Sigmoid colon (tissue), 7 donors: Measurements from ENCODE around the gene WDR31. TPM values are rescaled to one million over a fixed set of nuclear protein-coding genes. Genes with fewer than 3 reads are reported as not detected.

Source experiments
- DNase-seq: peaks from one replicate; pipeline ENCODE4 v3.0.0-alpha.2; 2019
- H3K27ac ChIP-seq, 4 donors: fragments of 200-600 bp; sonication (generic); one replicate each; pipeline ENCODE4 v1.5.1; 2016 to 2019; ENCODE audit warnings: mild to moderate bottlenecking in 1 of 4
- H3K27me3 ChIP-seq, 3 donors: fragments of 200-600 bp; sonication (generic); one replicate each; pipeline ENCODE4 v1.5.1; 2019; ENCODE audit warnings: mild to moderate bottlenecking in 1 of 3
- H3K36me3 ChIP-seq, 4 donors: fragments of 200-600 bp; sonication (generic); one replicate each; pipeline ENCODE4 v1.5.1; 2016 to 2019
- H3K4me1 ChIP-seq, 4 donors: fragments of 200-600 bp; sonication (generic); one replicate each; pipeline ENCODE4 v1.5.1; 2017 to 2019
- H3K4me3 ChIP-seq, 4 donors: fragments of 200-600 bp; sonication (generic); one replicate each; pipeline ENCODE4 v1.5.1; 2017 to 2019; ENCODE audit warnings: mild to moderate bottlenecking in 2 of 4, moderate library complexity in 1 of 4
- H3K9me3 ChIP-seq, 4 donors: fragments of 200-600 bp in 3 of 4; sonication (generic) in 3 of 4; one replicate each; pipeline versions ENCODE4 v1.5.1 to v1.6.1; 2013 to 2019
- CTCF ChIP-seq, 4 experiments: fragments of 450-650 bp in 3 of 4; fragments of 200-600 bp in 1 of 4; IDR thresholded peaks; one replicate each; pipeline ENCODE4 v1.5.1; 2016 to 2019; ENCODE audit warnings: antibody characterized with exemption in 4 of 4, mild to moderate bottlenecking in 3 of 4, moderate library complexity in 2 of 4
- EP300 ChIP-seq, 4 donors: sonication (generic); formaldehyde crosslinking; IDR thresholded peaks; one replicate each; pipeline ENCODE4 v1.6.1; 2017; ENCODE audit warnings: antibody characterized with exemption in 4 of 4
- POLR2A ChIP-seq, 2 donors: fragments of 450-650 bp; IDR thresholded peaks; one replicate each; pipeline ENCODE4 v1.6.1; 2016; ENCODE audit warnings: antibody characterized with exemption in 2 of 2, mild to moderate bottlenecking in 2 of 2, moderate library complexity in 2 of 2
- POLR2AphosphoS5 ChIP-seq, 4 donors: sonication (generic); formaldehyde crosslinking; IDR thresholded peaks; one replicate each; pipeline ENCODE4 v1.6.1; 2017; ENCODE audit warnings: antibody characterized with exemption in 4 of 4
- WGBS, 2 donors: extraction: QIAGEN DNeasy Blood & Tissue Kit; methylation state at CpG; one replicate each; pipeline ENCODE4 v1.1.7; 2013; 5-methylcytosine and 5-hydroxymethylcytosine counted together
- intact Hi-C: fragments of 100-400 bp; cut with DNase I; formaldehyde crosslinking; loops from one replicate; pipeline ENCODE4 v1.15.1; 2023
- polyA plus RNA-seq, 3 donors: library from polyadenylated mRNA; stranded (reverse); fragments of 200-250 nt; gene quantifications; one replicate each; pipeline ENCODE4 v1.2.3, GENCODE V29; 2013
- total RNA-seq, 4 donors: library from RNA; depleted of rRNA; stranded (reverse); fragments of >200 nt; gene quantifications; one replicate each; pipeline ENCODE4 v1.1.0, GENCODE V29; 2016
- donor health status: healthy with polysubstance abuse.
- donor health status: Bipolar disorder and iron deficiency.
- donor health status: healthy.

WDR31 gene
- total and polyA plus RNA-seq, 7 donors, result 1.2 to 3.9 (median 1.9) TPM

GRCh38 chr9:113364951-113365350, 24.9 kb upstream of the WDR31 start:
- Histone ChIP-seq H3K4me3 (no peak overlapping the region), H3K27ac (no peak overlapping the region), H3K4me1 (no peaks in the 10 kb centered on the region), H3K36me3 (no peaks in the 10 kb centered on the region), H3K9me3 (no peaks in the 10 kb centered on the region), H3K27me3 (no peaks in the 10 kb centered on the region)
- intact Hi-C loops, result no loop called here
- TF ChIP-seq POLR2AphosphoS5 (IDR thresholded peaks at IDR 0.05), result no peak
- TF ChIP-seq POLR2A (IDR thresholded peaks at IDR 0.05), result no peak
- no peak for TF ChIP-seq CTCF (IDR thresholded peaks at IDR 0.05)
- DNase-seq, result no peak
- WGBS, 2 donors, result 78 to 92% methylated on average over 1 of the region's 1 CpG

GRCh38 chr9:113363336-113363735, 23.3 kb upstream of the WDR31 start:
- WGBS, 2 donors, result 79 to 80% methylated on average over 3 of the region's 3 CpGs
- Histone ChIP-seq H3K9me3 (no peaks in the 10 kb centered on the region), H3K27ac (no peak overlapping the region), H3K4me3 (no peak overlapping the region), H3K36me3 (no peaks in the 10 kb centered on the region), H3K4me1 (no peaks in the 10 kb centered on the region), H3K27me3 (no peaks in the 10 kb centered on the region)
- intact Hi-C loops, result no loop called here
- no peak for DNase-seq
- TF ChIP-seq EP300 (IDR thresholded peaks at IDR 0.05) (no peak), POLR2AphosphoS5 (IDR thresholded peaks at IDR 0.05) (no peak), POLR2A (IDR thresholded peaks at IDR 0.05) (no peak), CTCF (IDR thresholded peaks at IDR 0.05) (no peak)

GRCh38 chr9:113361304-113362018, 21.4 kb upstream of the WDR31 start:
- Histone ChIP-seq H3K4me3 (no peak overlapping the region), H3K27ac (no peak overlapping the region), H3K9me3 (no peaks in the 10 kb centered on the region), H3K27me3 (no peaks in the 10 kb centered on the region), H3K4me1 (no peaks in the 10 kb centered on the region), H3K36me3 (no peaks in the 10 kb centered on the region)
- TF ChIP-seq POLR2AphosphoS5 (IDR thresholded peaks at IDR 0.05) (no peak), CTCF (IDR thresholded peaks at IDR 0.05) (no peak), EP300 (IDR thresholded peaks at IDR 0.05) (no peak), POLR2A (IDR thresholded peaks at IDR 0.05) (no peak)
- no peak for DNase-seq
- WGBS, 2 donors, result 73 to 80% methylated on average over 7 of the region's 7 CpGs
- intact Hi-C loops, result no loop called here

GRCh38 chr9:113360242-113360842, 20.3 kb upstream of the WDR31 start:
- no peak overlapping the region for H3K4me3 ChIP-seq
- intact Hi-C loops, result no loop called here
- 93% methylated on average over 15 of the region's 15 CpGs for WGBS, 2 donors
- H3K4me1 ChIP-seq, result no peaks in the 10 kb centered on the region
- DNase-seq, result no peak
- no peaks in the 10 kb centered on the region for H3K36me3 ChIP-seq
- H3K9me3 ChIP-seq, result no peaks in the 10 kb centered on the region
- no peaks in the 10 kb centered on the region for H3K27me3 ChIP-seq
- no peak overlapping the region for H3K27ac ChIP-seq
- TF ChIP-seq CTCF (IDR thresholded peaks at IDR 0.05), result no peak

DNA sequence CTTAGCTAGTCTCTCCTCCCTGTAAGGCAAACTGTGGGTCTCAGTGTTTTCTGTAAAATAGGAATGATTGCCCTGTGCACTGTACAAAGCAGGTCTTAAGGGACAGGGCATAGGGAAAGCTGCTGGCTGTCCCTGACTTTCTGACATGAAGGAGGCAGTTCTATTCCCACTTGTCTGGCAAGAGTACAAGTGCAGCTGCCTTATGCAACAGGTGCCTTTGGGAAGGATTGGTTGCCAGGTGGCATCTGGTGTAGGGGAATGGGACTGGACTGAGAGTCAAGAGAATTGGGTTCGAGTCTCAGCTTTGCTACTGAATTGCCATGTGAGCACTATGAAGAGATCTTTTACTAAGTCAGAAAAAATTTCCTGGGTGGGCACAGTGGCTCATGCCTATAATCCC, 19.3 kb upstream of the WDR31 start:
- intact Hi-C loops, result no loop called here
- 85 to 96% methylated on average over 1 of the region's 1 CpG for WGBS, 2 donors
- no peaks in the 10 kb centered on the region for H3K9me3 ChIP-seq
- no peaks in the 10 kb centered on the region for H3K36me3 ChIP-seq
- H3K4me1 ChIP-seq, result no peaks in the 10 kb centered on the region
- no peaks in the 10 kb centered on the region for H3K27me3 ChIP-seq
- DNase-seq, result no peak
- TF ChIP-seq POLR2AphosphoS5 (IDR thresholded peaks at IDR 0.05) (no peak), POLR2A (IDR thresholded peaks at IDR 0.05) (no peak), EP300 (IDR thresholded peaks at IDR 0.05) (no peak), CTCF (IDR thresholded peaks at IDR 0.05) (no peak)
- H3K4me3 ChIP-seq, result no peak overlapping the region
- no peak overlapping the region for H3K27ac ChIP-seq
